Stimulated activated naive CD8-positive, alpha-beta T cell treated with anti-CD3 and anti-CD28 coated beads, Interleukin-15, Interleukin-2, amounts not matched to agents 100 ng/mL and 50 ng/mL, for 24 hours (primary cell): ENCODE results near the gene PTCH1.

Experiments used
- H3K27ac Mint-ChIP-seq: one replicate; pipeline ENCODE4 v1.8.0; 2021; ENCODE audit warnings: mild to moderate bottlenecking, mixed read lengths
- H3K27me3 Mint-ChIP-seq: one replicate; pipeline ENCODE4 v1.8.0; 2021; ENCODE audit warnings: mixed read lengths
- H3K36me3 Mint-ChIP-seq: one replicate; pipeline ENCODE4 v1.8.0; 2021; ENCODE audit warnings: low read depth, mixed read lengths
- H3K4me1 Mint-ChIP-seq: one replicate; pipeline ENCODE4 v1.8.0; 2021; ENCODE audit warnings: low read depth, mixed read lengths
- H3K4me3 Mint-ChIP-seq: one replicate; pipeline ENCODE4 v1.8.0; 2021; ENCODE audit warnings: mild to moderate bottlenecking, mixed read lengths
- H3K9me3 Mint-ChIP-seq: one replicate; pipeline ENCODE4 v1.8.0; 2021; ENCODE audit warnings: mixed read lengths

The PTCH1 gene

GRCh38 chr9:95517559-95518425, 1.0 kb upstream of the PTCH1 start:
- no peak overlapping the region for H3K27ac Mint-ChIP-seq
- peak overlapping the region; percentile 28 for H3K4me3 Mint-ChIP-seq
- H3K9me3 Mint-ChIP-seq, result peaks cover 13% of the 10 kb centered on the region
- H3K27me3 Mint-ChIP-seq, result peaks cover 28% of the 10 kb centered on the region
- H3K4me1 Mint-ChIP-seq, result peaks cover 17% of the 10 kb centered on the region
- peaks cover 5% of the 10 kb centered on the region for H3K36me3 Mint-ChIP-seq

- peak overlapping the region; percentile 95 for H3K4me3 Mint-ChIP-seq
These were observed 494 bp downstream of the PTCH1 start for GRCh38 chr9:95516221-95516733.

GRCh38 chr9:95515272-95516113, 1.3 kb downstream of the PTCH1 start:
- peaks cover 38% of the 10 kb centered on the region for H3K27me3 Mint-ChIP-seq
- peaks cover 8% of the 10 kb centered on the region for H3K9me3 Mint-ChIP-seq

More at GRCh38 chr9:95516221-95516733, 494 bp downstream of the PTCH1 start:
- peaks cover 14% of the 10 kb centered on the region for H3K9me3 Mint-ChIP-seq
- H3K4me1 Mint-ChIP-seq, result peaks cover 32% of the 10 kb centered on the region
- H3K27ac Mint-ChIP-seq, result peak overlapping the region; percentile 97
- H3K27me3 Mint-ChIP-seq, result peaks cover 38% of the 10 kb centered on the region
- peaks cover 11% of the 10 kb centered on the region for H3K36me3 Mint-ChIP-seq

GRCh38 chr9:95514342-95514741, 2.4 kb downstream of the PTCH1 start:
- peaks cover 36% of the 10 kb centered on the region for H3K27me3 Mint-ChIP-seq
- no peak overlapping the region for H3K4me3 Mint-ChIP-seq
- peaks cover 11% of the 10 kb centered on the region for H3K36me3 Mint-ChIP-seq
- H3K27ac Mint-ChIP-seq, result no peak overlapping the region
- peaks cover 4% of the 10 kb centered on the region for H3K9me3 Mint-ChIP-seq
- peaks cover 40% of the 10 kb centered on the region for H3K4me1 Mint-ChIP-seq

More at GRCh38 chr9:95515272-95516113, 1.3 kb downstream of the PTCH1 start:
- Mint-ChIP-seq H3K4me3 (peak overlapping the region; percentile 66), H3K36me3 (peaks cover 11% of the 10 kb centered on the region), H3K4me1 (peaks cover 32% of the 10 kb centered on the region), H3K27ac (no peak overlapping the region)

- Mint-ChIP-seq H3K27ac (no peak overlapping the region), H3K27me3 (peaks cover 38% of the 10 kb centered on the region), H3K9me3 (peaks cover 4% of the 10 kb centered on the region), H3K36me3 (peaks cover 11% of the 10 kb centered on the region), H3K4me1 (peaks cover 43% of the 10 kb centered on the region), H3K4me3 (no peak overlapping the region)
These were observed 3.1 kb downstream of the PTCH1 start for GRCh38 chr9:95513711-95514110.

- Mint-ChIP-seq H3K36me3 (peaks cover 11% of the 10 kb centered on the region), H3K9me3 (peaks cover 4% of the 10 kb centered on the region), H3K27ac (peak overlapping the region; percentile 97), H3K27me3 (peaks cover 38% of the 10 kb centered on the region), H3K4me1 (peaks cover 46% of the 10 kb centered on the region), H3K4me3 (peak overlapping the region; percentile 93)
These were observed 4.1 kb downstream of the PTCH1 start for GRCh38 chr9:95512709-95513095.

GRCh38 chr9:95511952-95512708, 4.6 kb downstream of the PTCH1 start:
- peak overlapping the region; percentile 97 for H3K27ac Mint-ChIP-seq

GRCh38 chr9:95511616-95511931, 5.2 kb downstream of the PTCH1 start:
- Mint-ChIP-seq H3K4me1 (peaks cover 44% of the 10 kb centered on the region), H3K9me3 (peaks cover 4% of the 10 kb centered on the region), H3K27me3 (peaks cover 36% of the 10 kb centered on the region), H3K27ac (peak overlapping the region; percentile 97), H3K4me3 (peak overlapping the region; percentile 93), H3K36me3 (peaks cover 11% of the 10 kb centered on the region)

More at GRCh38 chr9:95511952-95512708, 4.6 kb downstream of the PTCH1 start:
- H3K36me3 Mint-ChIP-seq, result peaks cover 11% of the 10 kb centered on the region
- peaks cover 46% of the 10 kb centered on the region for H3K4me1 Mint-ChIP-seq
- H3K27me3 Mint-ChIP-seq, result peaks cover 38% of the 10 kb centered on the region
- H3K9me3 Mint-ChIP-seq, result peaks cover 4% of the 10 kb centered on the region
- H3K4me3 Mint-ChIP-seq, result peak overlapping the region; percentile 93

GRCh38 chr9:95510709-95511615, 5.8 kb downstream of the PTCH1 start:
- Mint-ChIP-seq H3K9me3 (peaks cover 4% of the 10 kb centered on the region), H3K27me3 (peaks cover 34% of the 10 kb centered on the region), H3K27ac (peak overlapping the region; percentile 97)

GRCh38 chr9:95509851-95510708, 6.7 kb downstream of the PTCH1 start:
- Mint-ChIP-seq H3K9me3 (peaks cover 4% of the 10 kb centered on the region), H3K4me3 (peak overlapping the region; percentile 90), H3K27me3 (peaks cover 34% of the 10 kb centered on the region), H3K27ac (peak overlapping the region; percentile 93), H3K4me1 (peaks cover 43% of the 10 kb centered on the region), H3K36me3 (peaks cover 11% of the 10 kb centered on the region)

More at GRCh38 chr9:95510709-95511615, 5.8 kb downstream of the PTCH1 start:
- Mint-ChIP-seq H3K4me3 (peak overlapping the region; percentile 93), H3K36me3 (peaks cover 11% of the 10 kb centered on the region), H3K4me1 (peaks cover 41% of the 10 kb centered on the region)

- Mint-ChIP-seq H3K36me3 (peaks cover 11% of the 10 kb centered on the region), H3K9me3 (peaks cover 4% of the 10 kb centered on the region), H3K27me3 (peaks cover 32% of the 10 kb centered on the region), H3K27ac (no peak overlapping the region), H3K4me3 (peak overlapping the region; percentile 90), H3K4me1 (peaks cover 46% of the 10 kb centered on the region)
These were observed 7.6 kb downstream of the PTCH1 start for GRCh38 chr9:95508968-95509850.
